DMS 273 (cell line): ENCODE data around the gene FCMR.

Source experiments
- DNase-seq: peaks from one replicate; lab custom pipeline; 2025; ENCODE audit not compliant: unreplicated experiment; lab: John Stamatoyannopoulos, UW

FCMR gene

GRCh38 chr1:206951318-206952100, 29.8 kb upstream of the FCMR start:
- DNase-seq, result peak; percentile 25

- DNase-seq, result no peak
These were observed 27.9 kb upstream of the FCMR start for GRCh38 chr1:206949641-206950040.

- DNase-seq, result no peak
These were observed 27.5 kb upstream of the FCMR start for GRCh38 chr1:206949208-206949607.

GRCh38 chr1:206947255-206947654, 25.5 kb upstream of the FCMR start:
- DNase-seq, result no peak

GRCh38 chr1:206946261-206946660, 24.5 kb upstream of the FCMR start, which contains the start of gene PIGR:
PIGR (minus strand) TSS chr1:206946466; CDS start chr1:206940531, 5,935 bp downstream.
- DNase-seq, result no peak

GRCh38 chr1:206945779-206946178, 24.0 kb upstream of the FCMR start:
- no peak for DNase-seq

GRCh38 chr1:206944703-206945102, 23.0 kb upstream of the FCMR start:
- DNase-seq, result no peak

- DNase-seq, result no peak
These were observed 20.2 kb upstream of the FCMR start for GRCh38 chr1:206941766-206942418.

- no peak for DNase-seq
These were observed 18.8 kb upstream of the FCMR start for GRCh38 chr1:206940588-206940936.

- no peak for DNase-seq
These were observed 18.3 kb upstream of the FCMR start for GRCh38 chr1:206939841-206940587.

- no peak for DNase-seq
These were observed 17.4 kb upstream of the FCMR start for GRCh38 chr1:206939131-206939530.

- no peak for DNase-seq
These were observed 15.7 kb upstream of the FCMR start for GRCh38 chr1:206937425-206937824.

GRCh38 chr1:206935491-206936067, 13.8 kb upstream of the FCMR start:
- peak; percentile 68 for DNase-seq

- peak; percentile 51 for DNase-seq
These were observed 11.7 kb upstream of the FCMR start for GRCh38 chr1:206933333-206933945.

GRCh38 chr1:206932177-206932576, 10.4 kb upstream of the FCMR start:
- no peak for DNase-seq

GRCh38 chr1:206931709-206932108, 10.0 kb upstream of the FCMR start:
- peak; percentile 10 for DNase-seq

GRCh38 chr1:206930210-206930798, 8.6 kb upstream of the FCMR start:
- DNase-seq, result no peak

- no peak for DNase-seq
These were observed 7.8 kb upstream of the FCMR start for GRCh38 chr1:206929524-206929923.

GRCh38 chr1:206926286-206926685, 4.5 kb upstream of the FCMR start:
- DNase-seq, result no peak

GRCh38 chr1:206925106-206925736, 3.5 kb upstream of the FCMR start:
- peak; percentile 20 for DNase-seq
